Small intestine (tissue), 7 donors: ENCODE measurements around the gene FAM241A. TPM values are rescaled to one million over a fixed set of nuclear protein-coding genes. Genes with fewer than 3 reads are reported as not detected.
"Not testable (repeated sequence)": the region's sequence is repeated elsewhere in the genome, so short reads cannot be mapped to it uniquely, and the experiment has no call there.

Experiments
- DNase-seq, 2 donors: peaks; one replicate each; pipeline versions ENCODE4 v3.0.0 to v3.0.0-alpha.2; 2013
- FAIRE-seq: peaks from 2 replicates; lab custom pipeline; 2012; peaks lifted over from hg19 to GRCh38; lab: Jason Lieb, UNC
- H3K27ac ChIP-seq, 3 donors: one replicate each; pipeline ENCODE4 v1.5.1; 2013; ENCODE audit warnings: low read length in 2 of 3, mild to moderate bottlenecking in 2 of 3, control low read depth in 1 of 3, inconsistent platforms in 1 of 3, low read depth in 1 of 3, moderate library complexity in 1 of 3
- H3K27me3 ChIP-seq, 3 donors: one replicate each; pipeline ENCODE4 v1.6.1; 2013; ENCODE audit warnings: low read length in 3 of 3, inconsistent platforms in 1 of 3; ENCODE audit not compliant: control insufficient read depth in 3 of 3, insufficient read depth in 3 of 3
- H3K36me3 ChIP-seq, 3 donors: one replicate each; pipeline ENCODE4 v1.6.1; 2013; ENCODE audit warnings: low read length in 3 of 3, inconsistent platforms in 1 of 3, low read depth in 1 of 3, mild to moderate bottlenecking in 1 of 3, moderate library complexity in 1 of 3; ENCODE audit not compliant: control insufficient read depth in 3 of 3, insufficient read depth in 2 of 3
- H3K4me1 ChIP-seq, 3 donors: one replicate each; pipeline ENCODE4 v1.6.1; 2013; ENCODE audit warnings: low read length in 2 of 3, inconsistent platforms in 1 of 3, low read depth in 1 of 3, mild to moderate bottlenecking in 1 of 3, moderate library complexity in 1 of 3; ENCODE audit not compliant: control insufficient read depth in 3 of 3, insufficient read depth in 2 of 3
- H3K4me3 ChIP-seq, 3 donors: one replicate each; pipeline ENCODE4 v1.5.1; 2013; ENCODE audit warnings: low read length in 3 of 3, control low read depth in 1 of 3, inconsistent platforms in 1 of 3, low read depth in 1 of 3, mild to moderate bottlenecking in 1 of 3, moderate library complexity in 1 of 3
- H3K9me3 ChIP-seq, 2 donors: one replicate each; pipeline ENCODE4 v1.6.1; 2013; ENCODE audit warnings: low read depth in 1 of 2, low read length in 1 of 2; ENCODE audit not compliant: control insufficient read depth in 2 of 2, insufficient read depth in 1 of 2
- whole genome bisulfite sequencing, 3 donors: extraction: QIAGEN DNeasy Blood & Tissue Kit; methylation state at CpG; one replicate each; pipeline ENCODE4 v1.1.7; 2013; 5-methylcytosine and 5-hydroxymethylcytosine counted together
- polyA plus RNA-seq, 4 donors: library from polyadenylated mRNA; stranded (reverse) in 3 of 4; unstranded in 1 of 4; fragments of 200-250 nt in 3 of 4; fragments of 120-200 nt in 1 of 4; gene quantifications; one replicate each; pipeline versions ENCODE4 v1.2.1 to v1.2.3, GENCODE V29; 2013
- donor health status: healthy with polysubstance abuse.
- donor health status: control.
- donor health status: control.
- donor health status: Bipolar disorder and iron deficiency.
- donor health status: healthy.

The FAM241A gene
- polyA plus RNA-seq, 4 donors: 0.45 to 1.9 (median 0.97) TPM

GRCh38 chr4:112110059-112110425 is 35.2 kb upstream of the FAM241A start:
- Histone ChIP-seq H3K9me3 (no peaks in the 10 kb centered on the region), H3K27me3 (no peaks in the 10 kb centered on the region), H3K4me1 (peaks cover 0 to 8% (median 0%) of the 10 kb centered on the region in 3 donors), H3K36me3 (no peaks in the 10 kb centered on the region), H3K4me3 (no peak overlapping the region), H3K27ac (peak overlapping the region in 1 of 3 donors; percentile 26)
- WGBS, 3 donors: 69 to 88% (median 84%) methylated on average over 1 of the region's 1 CpG
- FAIRE-seq: no peak
- DNase-seq: no peak

DNA sequence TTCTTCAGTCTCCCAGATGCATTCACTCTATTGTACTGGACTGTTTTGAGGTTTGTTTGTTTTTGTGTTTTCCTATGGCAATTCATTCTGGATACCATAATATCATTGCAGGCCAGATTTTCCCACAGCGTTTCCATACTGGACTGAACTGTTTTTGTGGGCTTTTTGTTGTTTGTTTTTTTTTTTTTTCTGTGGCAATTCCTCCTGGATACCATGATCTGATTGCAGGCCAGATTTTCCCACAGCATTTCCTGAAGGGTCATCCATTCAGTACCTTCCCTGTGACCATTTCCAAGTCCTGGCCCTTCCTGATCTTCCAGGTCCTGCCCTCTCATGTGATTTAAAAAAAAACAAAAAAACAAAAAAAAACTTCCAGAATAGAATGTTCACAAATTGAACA is 33.9 kb upstream of the FAM241A start:
- Histone ChIP-seq H3K27ac (no peak overlapping the region), H3K9me3 (no peaks in the 10 kb centered on the region), H3K27me3 (no peaks in the 10 kb centered on the region), H3K4me3 (no peak overlapping the region), H3K4me1 (peaks cover 0 to 8% (median 0%) of the 10 kb centered on the region in 3 donors), H3K36me3 (no peaks in the 10 kb centered on the region)
- no peak for DNase-seq
- 83 to 91% (median 88%) methylated on average over 1 of the region's 1 CpG for WGBS, 3 donors
- no peak for FAIRE-seq

GRCh38 chr4:112112095-112112494 is 33.2 kb upstream of the FAM241A start:
- H3K27ac ChIP-seq: not testable (repeated sequence)

GRCh38 chr4:112112590-112113170 is 32.6 kb upstream of the FAM241A start:
- DNase-seq (no peak), FAIRE-seq (no peak)
- H3K27me3 ChIP-seq: no peaks in the 10 kb centered on the region
- no peak overlapping the region for H3K27ac ChIP-seq
- H3K4me1 ChIP-seq: peaks cover 0 to 8% (median 0%) of the 10 kb centered on the region in 3 donors
- WGBS, 3 donors: 67 to 78% (median 68%) methylated on average over 2 of the region's 2 CpGs
- no peaks in the 10 kb centered on the region for H3K36me3 ChIP-seq
- H3K4me3 ChIP-seq: no peak overlapping the region
- no peaks in the 10 kb centered on the region for H3K9me3 ChIP-seq

More at GRCh38 chr4:112112095-112112494, 33.2 kb upstream of the FAM241A start:
- not testable (repeated sequence) for H3K36me3 ChIP-seq, H3K4me1 ChIP-seq, H3K27me3 ChIP-seq, DNase-seq, H3K4me3 ChIP-seq, FAIRE-seq, H3K9me3 ChIP-seq
- 90 to 93% (median 90%) methylated on average over 7 of the region's 7 CpGs for WGBS, 3 donors

- peaks cover 0 to 8% (median 0%) of the 10 kb centered on the region in 3 donors for H3K4me1 ChIP-seq
- DNase-seq (no peak), FAIRE-seq (no peak)
- no peaks in the 10 kb centered on the region for H3K27me3 ChIP-seq
- H3K9me3 ChIP-seq: no peaks in the 10 kb centered on the region
- no peaks in the 10 kb centered on the region for H3K36me3 ChIP-seq
- no peak overlapping the region for H3K27ac ChIP-seq
- H3K4me3 ChIP-seq: no peak overlapping the region
These were observed 31.4 kb upstream of the FAM241A start for GRCh38 chr4:112113864-112114263.

DNA sequence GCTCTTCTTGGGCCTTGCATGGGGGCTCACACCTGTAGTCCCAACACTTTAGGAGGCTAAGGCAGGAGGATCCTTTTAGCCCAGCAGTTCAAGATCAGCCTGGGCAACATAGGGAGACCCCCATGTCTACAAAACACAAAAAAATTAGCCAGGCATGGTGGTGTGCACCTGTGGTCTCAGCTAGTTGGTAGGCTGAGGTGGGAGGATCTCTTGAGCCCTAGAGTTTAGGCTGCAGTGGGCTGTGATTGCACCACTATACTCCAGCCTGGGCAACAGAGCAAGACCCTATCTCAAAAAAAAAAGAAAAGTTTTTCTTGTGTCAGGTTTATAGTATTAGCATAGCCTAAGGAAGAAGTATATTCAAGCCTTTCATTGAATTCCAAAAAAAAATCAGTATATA is 30.8 kb upstream of the FAM241A start:
- no peak overlapping the region for H3K4me3 ChIP-seq
- no peak overlapping the region for H3K27ac ChIP-seq
- peaks cover 0 to 8% (median 0%) of the 10 kb centered on the region in 3 donors for H3K4me1 ChIP-seq
- FAIRE-seq (no peak), DNase-seq (no peak)
- no peaks in the 10 kb centered on the region for H3K9me3 ChIP-seq
- H3K36me3 ChIP-seq: no peaks in the 10 kb centered on the region
- H3K27me3 ChIP-seq: no peaks in the 10 kb centered on the region

- FAIRE-seq (no peak), DNase-seq (no peak)
- Histone ChIP-seq H3K27me3 (no peaks in the 10 kb centered on the region), H3K27ac (no peak overlapping the region), H3K4me1 (no peaks in the 10 kb centered on the region), H3K9me3 (no peaks in the 10 kb centered on the region), H3K36me3 (no peaks in the 10 kb centered on the region), H3K4me3 (no peak overlapping the region)
- no CpG with 5 or more reads among the region's 1 CpG for WGBS, 3 donors
These were observed 26.4 kb upstream of the FAM241A start for GRCh38 chr4:112118742-112119352.

GRCh38 chr4:112119353-112119783 is 25.9 kb upstream of the FAM241A start:
- Histone ChIP-seq H3K4me3 (no peak overlapping the region), H3K27ac (peak overlapping the region in 1 of 3 donors; percentile 58), H3K4me1 (no peaks in the 10 kb centered on the region), H3K27me3 (no peaks in the 10 kb centered on the region), H3K36me3 (no peaks in the 10 kb centered on the region), H3K9me3 (no peaks in the 10 kb centered on the region)
- no peak for DNase-seq
- no peak for FAIRE-seq
- 55 to 86% (median 56%) methylated on average over 3 of the region's 3 CpGs for WGBS, 3 donors

- no peak overlapping the region for H3K4me3 ChIP-seq
- DNase-seq (no peak), FAIRE-seq (no peak)
- no peaks in the 10 kb centered on the region for H3K4me1 ChIP-seq
- H3K27ac ChIP-seq: no peak overlapping the region
- H3K36me3 ChIP-seq: no peaks in the 10 kb centered on the region
- H3K9me3 ChIP-seq: no peaks in the 10 kb centered on the region
- H3K27me3 ChIP-seq: no peaks in the 10 kb centered on the region
- WGBS, 3 donors: 87 to 100% (median 92%) methylated on average over 2 of the region's 2 CpGs
These were observed 25.2 kb upstream of the FAM241A start for GRCh38 chr4:112120021-112120420.
